ENCODE results near the gene LRBA. TPM values are rescaled to one million over a fixed set of nuclear protein-coding genes. Genes with fewer than 3 reads are reported as not detected.

The LRBA gene
- total and polyA plus RNA-seq, 2 of the 4 experiments (the other 2 are of a cell fraction) = 10.2 to 51.6 TPM

DNA sequence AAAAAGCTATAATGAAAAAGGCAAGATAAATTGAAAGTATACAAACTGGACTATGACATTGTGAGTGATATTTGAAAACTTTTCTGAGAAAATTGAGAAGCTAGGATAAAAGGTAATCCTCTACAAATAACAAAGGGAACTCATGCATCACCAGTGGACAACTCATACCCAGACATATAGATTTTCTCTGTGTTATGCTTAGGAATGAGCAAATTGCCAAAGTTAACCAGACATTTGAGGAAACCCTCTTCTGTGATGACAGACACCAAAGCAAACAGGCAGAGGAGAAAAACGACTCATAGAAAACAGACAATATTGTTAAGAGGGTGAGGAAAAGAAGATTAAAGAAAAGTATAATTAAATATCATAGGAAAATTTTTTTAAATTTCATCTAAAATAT lies 246.6 kb downstream of the LRBA start:
- Histone ChIP-seq H4K5ac (ENCODE audit: low read depth, low read length) (no peak overlapping the region), H4K20me1 (ENCODE audit: insufficient read depth, low read length) (no peaks in the 10 kb centered on the region), H2BK5ac (ENCODE audit: low read depth, low read length, poor library complexity, severe bottlenecking) (no peak overlapping the region), H2BK20ac (ENCODE audit: low read depth, low read length) (no peak overlapping the region), H3K18ac (ENCODE audit: low read depth, low read length) (no peak overlapping the region), H2AFZ (replicated peaks; ENCODE audit: low read length, poor library complexity) (no peak overlapping the region), H3K9me1 (ENCODE audit: insufficient read depth, low read length) (no peaks in the 10 kb centered on the region), H3K27ac (ENCODE audit: insufficient read depth, low read length) (no peak overlapping the region), H4K8ac (ENCODE audit: low read depth in 2 of 2, low read length in 2 of 2) (no peak overlapping the region), H3K9ac (ENCODE audit: low read depth, low read length) (no peak overlapping the region), H3K23ac (ENCODE audit: low read depth, low read length) (no peak overlapping the region), H3K4ac (ENCODE audit: low read depth, low read length) (no peak overlapping the region), H3K56ac (ENCODE audit: extremely low read depth, insufficient read depth, low read length) (no peak overlapping the region), H3K4me3 (ENCODE audit: insufficient read depth, low read depth, low read length) (no peak overlapping the region), H3K4me1 (ENCODE audit: control insufficient read depth, insufficient read depth, low read length) (0 out of 2 replicates have a peak, but pooled peaks cover 2% of the 10 kb centered on the region), H2AK5ac (ENCODE audit: low read depth, low read length) (no peak overlapping the region), H3K36me3 (ENCODE audit: control insufficient read depth, insufficient read depth, low read length) (no peaks in the 10 kb centered on the region), H2AK9ac (replicated peaks; ENCODE audit: low read depth, low read length, poor library complexity) (no peak overlapping the region), H3K27me3 (ENCODE audit: control insufficient read depth, insufficient read depth, low read length) (no peaks in the 10 kb centered on the region), H3K9me3 (ENCODE audit: control insufficient read depth, insufficient read depth, low read length) (no peaks in the 10 kb centered on the region), H2BK120ac (ENCODE audit: low read depth, low read length) (no peak overlapping the region), H4K91ac (ENCODE audit: insufficient read depth, low read depth, low read length) (no peak overlapping the region), H3K4me2 (ENCODE audit: low read depth, low read length) (no peak overlapping the region), H3K14ac (replicated peaks; ENCODE audit: low read depth, low read length) (no peak overlapping the region), H2BK15ac (ENCODE audit: low read depth, low read length) (no peak overlapping the region), H3K79me1 (ENCODE audit: low read depth in 1 of 2, low read length in 2 of 2) (no peaks in the 10 kb centered on the region)
- in situ Hi-C loops (cut with MboI; ENCODE audit: low sequenced_read_pairs) (no loop called here), dilution Hi-C loops (cut with HindIII; ENCODE audit: low sequenced_read_pairs, unreplicated experiment) (no loop called here), intact Hi-C loops (cut with micrococcal nuclease) (no loop called here)
- DNase-seq (peak; percentile 17), ATAC-seq (ENCODE audit: low read depth) (no peak)
- BruUV-seq (replicated peaks) = no TSS peak
- ChIA-PET CTCF (no interaction called here), POLR2A (ENCODE audit: unreplicated experiment) (no interaction called here)
- TF ChIP-seq, protein P1, sequence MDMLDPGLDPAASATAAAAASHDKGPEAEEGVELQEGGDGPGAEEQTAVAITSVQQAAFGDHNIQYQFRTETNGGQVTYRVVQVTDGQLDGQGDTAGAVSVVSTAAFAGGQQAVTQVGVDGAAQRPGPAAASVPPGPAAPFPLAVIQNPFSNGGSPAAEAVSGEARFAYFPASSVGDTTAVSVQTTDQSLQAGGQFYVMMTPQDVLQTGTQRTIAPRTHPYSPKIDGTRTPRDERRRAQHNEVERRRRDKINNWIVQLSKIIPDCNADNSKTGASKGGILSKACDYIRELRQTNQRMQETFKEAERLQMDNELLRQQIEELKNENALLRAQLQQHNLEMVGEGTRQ (IDR thresholded peaks at IDR 0.05; ENCODE audit: low read depth, low read length) = no peak
- TF ChIP-seq FOS (IDR thresholded peaks at IDR 0.05; ENCODE audit: low read depth, low read length) = no peak
- no peak for TF ChIP-seq CHD1 (IDR thresholded peaks at IDR 0.05; ENCODE audit: low read depth, low read length)
- no peak for TF ChIP-seq BHLHE40 (IDR thresholded peaks at IDR 0.05; ENCODE audit: low read depth, low read length)
- TF ChIP-seq, protein P2, sequence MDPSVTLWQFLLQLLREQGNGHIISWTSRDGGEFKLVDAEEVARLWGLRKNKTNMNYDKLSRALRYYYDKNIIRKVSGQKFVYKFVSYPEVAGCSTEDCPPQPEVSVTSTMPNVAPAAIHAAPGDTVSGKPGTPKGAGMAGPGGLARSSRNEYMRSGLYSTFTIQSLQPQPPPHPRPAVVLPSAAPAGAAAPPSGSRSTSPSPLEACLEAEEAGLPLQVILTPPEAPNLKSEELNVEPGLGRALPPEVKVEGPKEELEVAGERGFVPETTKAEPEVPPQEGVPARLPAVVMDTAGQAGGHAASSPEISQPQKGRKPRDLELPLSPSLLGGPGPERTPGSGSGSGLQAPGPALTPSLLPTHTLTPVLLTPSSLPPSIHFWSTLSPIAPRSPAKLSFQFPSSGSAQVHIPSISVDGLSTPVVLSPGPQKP (IDR thresholded peaks at IDR 0.05; ENCODE audit: borderline replicate concordance, low read depth, low read length) = no peak
- TF ChIP-seq CEBPB (IDR thresholded peaks at IDR 0.05; ENCODE audit: low read depth, low read length) = no peak
- no peak for TF ChIP-seq RAD21 (IDR thresholded peaks at IDR 0.05; ENCODE audit: low read length)
- no peak for TF ChIP-seq SMC3 (IDR thresholded peaks at IDR 0.05; ENCODE audit: low read depth, low read length)
- TF ChIP-seq MXI1 (IDR thresholded peaks at IDR 0.05; ENCODE audit: borderline replicate concordance, low read depth, low read length) = no peak
- TF ChIP-seq RCOR1 (IDR thresholded peaks at IDR 0.05; ENCODE audit: insufficient replicate concordance, low read length) = no peak
- no peak for TF ChIP-seq RFX5 (IDR thresholded peaks at IDR 0.05; ENCODE audit: low read depth, low read length)
- TF ChIP-seq MAZ (IDR thresholded peaks at IDR 0.05; ENCODE audit: borderline replicate concordance, low read depth, low read length) = no peak
- TF ChIP-seq NFE2L2 (IDR thresholded peaks at IDR 0.05; ENCODE audit: low read depth, low read length) = no peak
- TF ChIP-seq POLR2A (IDR thresholded peaks at IDR 0.05; ENCODE audit: low read depth, low read length) = no peak
- TF ChIP-seq, protein P3, sequence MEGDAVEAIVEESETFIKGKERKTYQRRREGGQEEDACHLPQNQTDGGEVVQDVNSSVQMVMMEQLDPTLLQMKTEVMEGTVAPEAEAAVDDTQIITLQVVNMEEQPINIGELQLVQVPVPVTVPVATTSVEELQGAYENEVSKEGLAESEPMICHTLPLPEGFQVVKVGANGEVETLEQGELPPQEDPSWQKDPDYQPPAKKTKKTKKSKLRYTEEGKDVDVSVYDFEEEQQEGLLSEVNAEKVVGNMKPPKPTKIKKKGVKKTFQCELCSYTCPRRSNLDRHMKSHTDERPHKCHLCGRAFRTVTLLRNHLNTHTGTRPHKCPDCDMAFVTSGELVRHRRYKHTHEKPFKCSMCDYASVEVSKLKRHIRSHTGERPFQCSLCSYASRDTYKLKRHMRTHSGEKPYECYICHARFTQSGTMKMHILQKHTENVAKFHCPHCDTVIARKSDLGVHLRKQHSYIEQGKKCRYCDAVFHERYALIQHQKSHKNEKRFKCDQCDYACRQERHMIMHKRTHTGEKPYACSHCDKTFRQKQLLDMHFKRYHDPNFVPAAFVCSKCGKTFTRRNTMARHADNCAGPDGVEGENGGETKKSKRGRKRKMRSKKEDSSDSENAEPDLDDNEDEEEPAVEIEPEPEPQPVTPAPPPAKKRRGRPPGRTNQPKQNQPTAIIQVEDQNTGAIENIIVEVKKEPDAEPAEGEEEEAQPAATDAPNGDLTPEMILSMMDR (conservative IDR thresholded peaks at IDR 0.05; ENCODE audit: low read depth, low read length) = no peak
- no peak for TF ChIP-seq MAFK (IDR thresholded peaks at IDR 0.05; ENCODE audit: low read depth, low read length)
- no CpG with 5 or more reads among the region's 1 CpG for WGBS, 2 experiments (ENCODE audit: extremely low coverage in 2 of 2, insufficient read length in 1 of 2)
